Fibroblast of mammary gland (primary cell): Measurements from ENCODE around the gene ANTXRL.
"Not testable (repeated sequence)": the region's sequence is repeated elsewhere in the genome, so short reads cannot be mapped to it uniquely, and the experiment has no call there.

Experiments used
- DNase-seq: peaks from one replicate; pipeline ENCODE4 v3.0.0-alpha.2; 2010; ENCODE audit warnings: low read depth
- H3K4me3 ChIP-seq: 2 replicates; pipeline ENCODE4 v1.5.1; 2011; ENCODE audit warnings: low read depth, mild to moderate bottlenecking, low read length, moderate library complexity; ENCODE audit not compliant: control insufficient read depth
- CTCF ChIP-seq: conservative IDR thresholded peaks from 2 replicates; pipeline ENCODE4 v1.5.1; 2011; ENCODE audit warnings: low read depth, low read length, inconsistent platforms; ENCODE audit not compliant: control insufficient read depth, insufficient read depth

The ANTXRL gene

GRCh38 chr10:46327685-46328084, 40.9 kb downstream of the ANTXRL start:
- no peak for DNase-seq
- TF ChIP-seq CTCF = no peak
- H3K4me3 ChIP-seq = no peak overlapping the region

- no peak overlapping the region for H3K4me3 ChIP-seq
- no peak for TF ChIP-seq CTCF
- no peak for DNase-seq
Observed at GRCh38 chr10:46328853-46329689, 42.3 kb downstream of the ANTXRL start.

GRCh38 chr10:46329690-46330016, 42.9 kb downstream of the ANTXRL start:
- DNase-seq = no peak

GRCh38 chr10:46330894-46331293, 44.1 kb downstream of the ANTXRL start:
- H3K4me3 ChIP-seq = no peak overlapping the region
- no peak for DNase-seq
- TF ChIP-seq CTCF = no peak

More at GRCh38 chr10:46329690-46330016, 42.9 kb downstream of the ANTXRL start:
- H3K4me3 ChIP-seq = no peak overlapping the region
- no peak for TF ChIP-seq CTCF

- not testable (repeated sequence) for H3K4me3 ChIP-seq, DNase-seq
Observed at GRCh38 chr10:46365484-46365883, 78.7 kb downstream of the ANTXRL start.

- H3K4me3 ChIP-seq, DNase-seq: not testable (repeated sequence)
Observed at GRCh38 chr10:46367209-46367608, 80.4 kb downstream of the ANTXRL start.

- not testable (repeated sequence) for DNase-seq
Observed at GRCh38 chr10:46367666-46368240, 81.0 kb downstream of the ANTXRL start.

GRCh38 chr10:46368956-46369355, 82.2 kb downstream of the ANTXRL start:
- H3K4me3 ChIP-seq, DNase-seq: not testable (repeated sequence)

More at GRCh38 chr10:46367666-46368240, 81.0 kb downstream of the ANTXRL start:
- not testable (repeated sequence) for H3K4me3 ChIP-seq

- not testable (repeated sequence) for H3K4me3 ChIP-seq, DNase-seq
Observed at GRCh38 chr10:46374410-46374809, 87.6 kb downstream of the ANTXRL start.

GRCh38 chr10:46375406-46375805, 88.6 kb downstream of the ANTXRL start, which contains the start of gene ANXA8L1:
Gene ANXA8L1 (plus strand): TSS chr10:46375776. CDS start chr10:46375852, 76 bp downstream.
- H3K4me3 ChIP-seq, DNase-seq: not testable (repeated sequence)

GRCh38 chr10:46377022-46377421, 90.2 kb downstream of the ANTXRL start:
- not testable (repeated sequence) for DNase-seq, H3K4me3 ChIP-seq

GRCh38 chr10:46377651-46378050, 90.9 kb downstream of the ANTXRL start:
- DNase-seq, H3K4me3 ChIP-seq: not testable (repeated sequence)

- not testable (repeated sequence) for DNase-seq, H3K4me3 ChIP-seq
Observed at GRCh38 chr10:46378108-46378507, 91.3 kb downstream of the ANTXRL start.

- not testable (repeated sequence) for H3K4me3 ChIP-seq, DNase-seq
Observed at GRCh38 chr10:46379233-46379848, 92.5 kb downstream of the ANTXRL start.
